Measurements from ENCODE around the gene RBM12. TPM values are rescaled to one million over a fixed set of nuclear protein-coding genes. Genes with fewer than 3 reads are reported as not detected.

RBM12 gene
- polyA plus RNA-seq, 3 donors = 94.7 to 106 (median 102) TPM

DNA sequence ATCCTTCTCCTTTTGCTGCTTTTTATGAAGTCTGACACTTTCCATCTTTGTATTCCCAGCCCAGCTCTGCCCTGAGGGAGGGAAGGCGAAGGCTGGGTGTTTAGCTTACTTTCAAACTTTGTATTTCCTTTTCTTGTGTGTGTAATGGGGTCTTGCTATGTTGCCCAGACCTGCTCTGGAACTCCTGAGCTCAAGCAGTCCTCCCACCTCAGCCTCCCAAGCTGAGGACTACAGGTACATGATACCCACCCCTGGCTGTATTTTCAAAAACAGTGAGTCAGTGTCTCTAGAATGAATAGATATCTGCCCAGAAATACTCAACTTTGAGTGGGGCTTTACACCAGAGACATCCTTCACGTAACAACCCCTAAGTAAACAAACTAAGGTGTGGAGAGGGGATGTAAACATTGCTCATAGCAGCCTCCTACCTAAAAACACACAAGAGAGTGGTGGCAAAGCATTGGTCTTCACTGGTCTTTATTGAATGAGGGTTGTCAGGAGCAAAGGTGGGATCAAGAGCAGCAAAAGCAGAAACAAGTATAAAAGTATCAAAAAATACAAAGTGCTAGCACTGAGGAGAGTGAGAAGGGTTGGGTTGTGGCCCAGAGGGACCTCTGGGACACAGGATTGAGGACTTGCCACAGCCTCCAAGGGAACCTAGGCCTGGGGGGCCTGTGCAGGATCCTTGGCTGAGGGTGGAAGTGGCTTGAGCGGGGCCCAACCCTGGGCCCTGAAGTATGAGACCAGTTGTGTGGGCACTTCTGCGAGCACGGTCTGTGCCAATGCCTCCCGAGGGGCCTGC is 38.9 kb downstream of the RBM12 start:
- no peak for DNase-seq

DNA sequence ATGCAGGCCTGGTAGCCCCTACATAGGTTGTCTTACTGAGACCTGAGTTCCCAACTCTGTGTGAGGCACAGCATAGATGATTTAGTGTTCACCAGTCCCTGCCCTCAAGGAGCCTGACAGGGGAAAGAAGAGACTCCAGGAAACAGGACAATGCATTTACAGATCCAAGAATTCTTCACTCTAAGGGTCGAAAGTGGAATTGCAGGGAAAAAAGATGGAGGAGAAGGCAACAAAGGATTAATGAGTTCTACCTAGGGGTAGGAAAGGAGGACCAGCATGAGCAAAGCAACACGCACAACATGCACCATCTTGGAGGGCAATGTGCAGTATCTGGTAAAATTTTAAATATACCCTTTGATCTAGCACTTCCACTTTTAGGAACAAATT is 43.1 kb downstream of the RBM12 start:
- no peak for DNase-seq

DNA sequence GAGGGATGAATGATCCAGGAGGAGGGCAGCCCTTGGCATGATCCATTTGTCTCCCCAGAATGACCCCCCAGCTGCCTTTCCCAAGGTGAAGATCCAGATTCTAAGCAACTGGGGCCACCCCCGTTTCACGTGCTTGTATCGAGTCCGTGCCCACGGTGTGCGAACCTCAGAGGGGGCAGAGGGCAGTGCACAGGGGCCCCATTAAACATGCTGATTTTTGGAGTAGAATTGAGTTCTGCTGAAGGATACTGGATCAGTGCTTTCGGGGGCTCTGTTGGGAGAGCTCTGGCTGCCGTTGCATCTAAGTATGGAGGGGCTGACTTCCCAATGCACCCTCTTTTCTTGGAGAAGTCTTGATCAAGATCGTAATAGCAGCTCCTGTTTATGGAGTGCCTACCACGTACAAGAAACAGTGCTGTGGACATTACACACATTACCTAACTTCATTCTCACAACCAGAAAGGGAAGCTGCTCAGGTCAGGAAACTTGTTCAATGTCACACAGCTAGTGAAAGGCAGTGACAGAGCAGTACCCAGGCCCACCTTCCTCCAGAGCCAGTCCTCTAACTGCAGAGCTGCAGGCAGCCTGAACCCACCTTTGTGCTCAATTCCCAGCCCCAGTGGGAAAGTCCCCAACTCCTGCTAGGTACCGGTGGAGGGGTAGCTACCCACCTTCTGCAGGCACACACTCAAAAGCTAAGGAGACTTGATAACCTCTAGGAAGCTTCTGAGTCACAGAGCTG is 43.7 kb downstream of the RBM12 start:
- no peak for DNase-seq

DNA sequence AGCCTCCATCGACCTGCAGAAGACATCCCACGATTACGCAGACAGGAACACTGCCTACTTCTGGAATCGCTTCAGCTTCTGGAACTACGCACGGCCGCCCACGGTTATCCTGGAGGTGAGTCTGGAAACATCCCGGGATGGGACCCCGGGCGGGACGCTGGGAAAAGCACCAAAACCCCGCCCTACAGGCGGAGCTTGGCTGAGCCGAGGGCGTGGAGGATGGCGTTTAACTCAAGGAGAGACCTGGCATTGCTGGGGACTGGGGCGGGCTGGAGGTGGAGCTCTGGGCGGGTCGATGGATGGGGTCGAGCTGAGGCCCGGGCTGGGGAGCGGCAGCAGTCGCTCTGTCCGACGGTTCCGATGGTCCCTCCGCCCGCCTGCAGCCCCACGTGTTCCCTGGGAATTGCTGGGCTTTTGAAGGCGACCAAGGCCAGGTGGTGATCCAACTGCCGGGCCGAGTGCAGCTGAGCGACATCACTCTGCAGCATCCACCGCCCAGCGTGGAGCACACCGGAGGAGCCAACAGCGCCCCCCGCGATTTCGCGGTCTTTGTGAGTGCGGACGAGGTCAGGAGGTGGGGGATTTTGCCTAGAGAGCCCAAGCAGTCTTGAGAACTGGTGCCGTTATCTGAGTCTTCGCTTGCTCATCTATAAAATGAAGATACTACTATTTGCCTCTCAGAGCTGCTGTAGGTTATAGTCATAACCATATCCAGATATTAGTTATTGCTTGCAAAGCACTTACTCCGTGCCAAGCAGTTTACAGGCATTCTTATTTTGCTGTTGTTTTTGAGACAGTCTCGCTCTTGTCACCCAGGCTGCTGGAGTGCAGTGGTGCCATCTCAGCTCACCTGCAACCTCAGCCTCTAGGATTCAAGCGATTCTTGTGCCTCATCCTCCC is 45.3 kb downstream of the RBM12 start:
- DNase-seq = peak; percentile 81

DNA sequence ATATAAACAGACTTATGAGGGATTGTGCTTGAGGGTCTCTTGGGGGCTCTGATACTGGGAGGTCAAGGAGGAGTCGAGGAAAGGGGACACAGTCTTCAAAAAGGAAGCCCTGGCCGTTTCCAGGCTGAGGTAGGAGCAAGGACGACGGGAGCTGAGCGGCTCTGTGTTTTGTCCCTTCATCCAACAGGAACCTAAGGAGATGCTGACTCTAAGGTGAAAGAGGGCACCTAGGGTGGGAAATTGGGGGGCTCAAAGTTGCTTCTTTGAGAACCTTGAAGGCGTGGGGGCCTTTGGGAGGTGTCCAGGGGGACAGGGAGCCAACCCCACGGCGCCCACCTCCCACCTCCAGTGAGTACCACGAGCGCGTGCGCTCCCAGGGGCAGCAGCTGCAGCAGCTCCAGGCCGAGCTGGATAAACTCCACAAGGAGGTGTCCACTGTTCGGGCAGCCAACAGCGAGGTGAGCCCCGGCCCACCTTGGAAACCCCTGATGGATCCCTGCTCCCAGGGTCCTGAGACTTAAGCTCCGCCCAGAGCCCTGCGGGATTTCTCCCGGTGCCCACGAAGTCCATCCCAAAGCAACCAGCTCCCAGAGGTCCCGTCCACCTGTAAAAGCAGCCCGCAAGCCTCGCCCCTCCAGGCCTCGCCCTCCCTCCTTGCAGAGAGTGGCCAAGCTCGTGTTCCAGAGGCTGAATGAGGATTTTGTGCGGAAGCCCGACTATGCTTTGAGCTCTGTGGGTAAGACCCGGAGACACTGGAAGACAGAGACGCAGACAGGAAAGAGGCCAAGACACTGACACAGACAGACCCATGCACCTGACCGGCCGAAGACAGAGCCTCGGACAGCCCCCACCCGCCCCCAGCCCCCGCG is 46.2 kb downstream of the RBM12 start:
- peak; percentile 11 for DNase-seq

DNA sequence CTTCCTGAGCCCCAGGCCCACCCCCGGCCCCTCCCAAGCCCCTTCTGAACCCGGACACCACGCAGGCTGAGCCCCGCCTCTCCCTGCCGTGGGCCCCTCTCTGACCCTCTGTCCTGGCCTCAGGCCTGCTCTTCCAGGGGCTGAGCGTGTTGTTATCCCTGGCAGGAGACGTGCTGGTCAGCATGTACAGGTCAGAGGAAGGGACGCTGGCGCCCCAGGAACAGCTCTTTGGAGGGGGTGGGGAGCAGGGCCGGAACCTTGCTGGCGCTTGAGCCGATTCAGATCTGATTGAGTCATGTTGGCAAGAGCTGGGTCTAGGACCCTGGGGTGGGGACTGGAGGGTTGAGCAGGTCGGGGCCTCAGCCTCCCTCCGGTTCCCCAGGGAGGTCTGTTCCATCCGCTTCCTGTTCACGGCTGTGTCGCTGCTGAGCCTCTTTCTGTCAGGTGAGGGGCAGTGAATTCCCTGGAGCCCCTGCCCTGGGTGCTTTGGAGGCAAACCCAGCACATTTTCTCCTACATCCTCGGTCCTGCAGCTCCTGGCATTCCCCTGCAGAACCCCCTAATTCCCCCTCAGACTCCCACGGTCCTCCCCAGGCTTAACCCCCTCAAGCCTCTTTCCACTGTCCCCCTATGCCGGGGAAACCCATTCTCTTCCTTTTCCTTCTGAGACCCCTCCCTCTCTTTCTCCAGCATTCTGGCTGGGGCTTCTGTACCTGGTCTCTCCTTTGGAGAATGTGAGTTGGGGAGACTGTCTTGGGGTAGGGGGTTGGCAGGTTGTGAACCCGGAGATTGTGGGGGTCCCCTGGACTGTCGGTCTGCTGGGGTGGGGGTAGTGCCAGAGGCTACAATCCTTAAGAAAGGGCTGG is 47.1 kb downstream of the RBM12 start:
- DNase-seq = peak; percentile 41

DNA sequence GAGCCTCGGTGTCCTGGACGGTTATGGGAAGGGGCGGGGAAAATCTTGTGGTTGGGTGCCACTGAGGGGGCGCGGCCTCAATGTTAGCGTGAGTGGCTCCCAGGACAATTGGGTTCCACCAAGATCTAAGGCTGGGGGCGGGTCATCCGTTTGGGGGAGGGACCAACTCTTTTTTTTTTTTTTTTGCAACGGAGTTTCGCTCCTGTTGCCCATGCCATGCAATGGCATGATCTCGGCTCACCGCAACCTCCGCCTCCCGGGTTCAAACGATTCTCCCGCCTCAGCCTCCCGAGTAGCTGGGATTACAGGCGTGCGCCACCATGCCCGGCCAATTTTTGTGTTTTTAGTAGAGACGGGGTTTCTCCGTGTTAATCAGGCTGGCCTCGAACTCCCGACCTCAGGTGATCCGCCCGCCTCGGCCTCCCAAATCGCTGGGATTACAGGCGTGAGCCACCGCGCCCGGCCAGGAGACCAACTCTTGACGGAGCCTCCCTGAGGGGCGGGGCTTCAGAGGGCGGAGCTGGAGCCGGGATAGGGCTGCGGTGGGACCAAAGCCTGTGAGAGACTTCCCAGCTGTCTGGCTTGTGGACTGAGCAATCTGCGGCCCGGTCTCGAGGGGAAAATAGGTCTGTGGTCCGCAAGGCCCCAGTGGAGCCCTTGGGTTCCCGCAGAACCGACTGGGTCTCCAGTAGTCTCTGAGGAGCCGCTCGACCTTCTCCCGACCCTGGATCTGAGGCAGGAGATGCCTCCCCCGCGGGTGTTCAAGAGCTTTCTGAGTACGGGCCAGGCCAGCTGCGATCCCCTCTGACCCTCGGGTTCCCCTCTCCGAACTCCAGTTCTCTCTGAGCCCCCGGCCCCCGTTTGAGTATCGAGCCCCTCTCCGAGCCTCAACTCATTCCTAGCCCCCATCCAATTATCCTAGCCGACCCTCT is 48.0 kb downstream of the RBM12 start:
- DNase-seq = peak; percentile 75

DNA sequence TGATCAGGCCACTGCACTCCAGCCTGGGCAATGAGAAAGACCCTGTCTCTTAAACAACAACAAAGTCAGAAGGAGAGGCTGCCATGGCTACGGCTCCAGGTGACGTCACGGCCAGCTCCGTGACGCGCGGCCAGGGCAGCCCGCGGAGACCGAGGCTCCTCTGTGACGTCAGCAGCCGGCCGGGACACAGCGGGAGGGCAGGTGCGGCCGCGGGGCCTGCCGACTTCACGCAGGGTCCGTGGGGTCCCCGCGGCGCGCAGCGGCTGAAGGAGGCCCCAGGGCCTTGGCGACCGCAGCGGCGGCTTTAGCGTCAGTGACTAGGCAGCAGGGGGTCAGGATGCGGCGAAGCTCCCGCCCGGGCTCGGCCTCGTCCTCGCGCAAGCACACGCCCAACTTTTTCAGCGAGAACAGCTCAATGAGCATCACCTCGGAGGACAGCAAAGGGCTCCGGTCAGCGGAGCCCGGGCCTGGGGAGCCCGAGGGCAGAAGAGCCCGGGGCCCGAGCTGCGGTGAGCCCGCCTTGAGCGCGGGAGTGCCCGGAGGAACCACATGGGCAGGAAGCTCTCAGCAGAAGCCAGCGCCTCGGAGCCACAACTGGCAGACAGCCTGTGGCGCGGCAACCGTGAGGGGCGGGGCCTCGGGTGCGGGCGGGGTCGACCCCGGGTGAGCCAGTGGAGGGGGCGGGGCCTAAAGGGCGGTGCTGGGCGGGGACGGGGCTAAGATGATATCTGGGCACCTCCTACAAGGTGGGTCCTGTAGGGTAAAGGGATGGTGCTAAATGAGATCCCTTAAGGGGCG is 48.8 kb downstream of the RBM12 start, which contains the start of gene SPAG4:
Gene SPAG4, plus strand, starts transcription at position 163 of the 798 bp plus-strand sequence. Its CDS starts 175 bp downstream, at position 338.
- peak; percentile 98 for DNase-seq

DNA sequence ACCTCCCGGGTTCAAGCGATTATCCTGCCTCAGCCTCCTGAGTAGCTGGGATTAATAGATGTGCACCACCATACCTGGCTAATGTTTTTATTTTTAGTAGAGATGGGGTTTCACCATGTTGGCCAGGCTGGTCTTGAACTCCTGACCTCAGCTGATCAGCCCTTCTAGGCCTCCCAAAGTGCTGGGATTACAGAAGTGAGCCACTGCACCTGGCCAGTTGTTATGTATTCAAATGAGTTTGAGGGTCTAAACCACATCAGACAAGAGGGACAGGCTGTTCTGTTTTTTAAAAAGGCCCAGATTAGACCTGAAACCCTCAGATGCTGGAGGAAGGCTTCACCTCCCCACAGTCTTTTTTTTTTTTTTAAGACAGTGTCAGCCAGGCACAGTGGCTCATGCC is 53.2 kb downstream of the RBM12 start:
- no peak for DNase-seq

DNA sequence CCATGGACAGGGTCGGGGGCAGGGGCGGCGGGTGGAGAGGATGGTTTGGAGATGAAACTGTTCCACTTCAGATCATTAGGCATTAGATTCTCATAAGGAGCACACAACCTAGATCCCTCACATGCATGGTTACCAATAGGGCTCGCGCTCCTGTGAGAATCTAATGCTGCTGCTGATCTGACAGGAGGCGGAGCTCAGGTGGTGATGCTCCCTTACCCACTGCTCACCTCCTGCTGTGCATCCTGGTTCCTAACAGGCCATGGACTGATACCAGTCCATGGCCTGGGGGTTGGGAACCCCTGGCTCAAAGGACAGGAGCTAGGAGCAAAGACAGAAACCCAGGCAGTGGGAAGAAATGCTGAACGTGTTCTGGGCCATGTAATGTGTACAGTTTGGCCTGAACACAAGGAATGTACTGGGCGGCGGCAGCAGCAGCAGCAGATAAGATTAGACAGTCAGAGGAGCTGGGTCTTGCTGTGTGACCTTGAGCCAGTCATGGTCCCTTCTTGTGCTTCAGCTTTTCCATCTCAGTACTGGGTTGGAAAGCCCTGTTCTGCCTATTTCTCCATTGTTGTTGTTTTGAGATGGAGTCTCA is 53.8 kb downstream of the RBM12 start:
- DNase-seq = no peak

DNA sequence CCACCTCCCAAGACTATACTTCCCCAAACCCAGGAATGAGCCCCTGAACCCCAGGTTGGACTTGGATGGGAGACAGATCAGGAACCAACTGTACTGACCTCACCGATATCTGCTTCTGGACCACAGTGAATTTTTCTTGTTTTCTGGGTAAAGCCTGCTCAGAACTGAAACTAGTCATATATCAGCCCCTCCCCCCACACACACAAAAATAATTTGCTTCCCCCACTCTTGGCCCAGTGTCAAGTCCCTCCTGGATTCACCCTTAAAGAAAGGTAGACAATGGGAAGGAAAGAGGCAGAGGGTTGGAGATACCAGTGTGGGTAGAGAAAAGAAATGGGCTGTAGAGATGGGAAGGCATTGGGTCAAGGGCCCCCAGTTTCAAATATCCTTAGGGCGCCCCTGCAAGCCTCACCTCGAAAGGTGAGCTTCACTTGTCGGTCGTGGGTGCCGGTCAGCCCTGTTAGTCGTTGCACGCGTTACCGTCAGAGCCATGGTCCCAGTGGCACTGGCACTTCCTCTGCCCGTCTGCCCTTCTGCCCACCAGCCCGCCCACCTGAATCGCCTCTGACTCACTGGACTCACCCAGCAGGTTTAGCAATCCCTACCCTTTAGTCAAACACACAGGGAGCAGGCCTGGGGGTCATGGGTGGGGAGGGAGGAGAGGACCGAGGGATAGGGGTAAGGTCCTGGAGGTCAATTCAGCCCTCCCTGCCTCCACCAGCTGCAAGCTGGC is 57.5 kb downstream of the RBM12 start:
- no peak for DNase-seq

DNA sequence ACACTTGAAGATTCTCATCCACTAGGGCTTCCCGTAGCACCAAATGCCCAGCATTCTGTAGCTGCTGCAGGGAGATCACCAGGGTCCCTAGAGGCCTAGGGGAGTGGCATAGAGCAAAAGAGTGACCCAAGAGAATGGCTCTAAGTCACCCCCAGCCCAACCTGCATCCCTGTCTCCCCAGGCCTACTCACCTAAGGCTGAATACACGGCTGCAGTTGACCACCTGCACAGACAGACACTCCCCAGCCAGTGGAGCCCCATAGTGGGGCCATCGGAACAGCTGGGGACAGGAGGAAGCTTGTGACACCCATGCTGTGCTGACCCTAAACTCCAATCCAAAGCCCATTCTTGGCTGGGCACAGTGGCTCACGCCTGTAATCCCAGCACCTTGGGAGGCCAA is 58.6 kb downstream of the RBM12 start:
- no peak for DNase-seq

DNA sequence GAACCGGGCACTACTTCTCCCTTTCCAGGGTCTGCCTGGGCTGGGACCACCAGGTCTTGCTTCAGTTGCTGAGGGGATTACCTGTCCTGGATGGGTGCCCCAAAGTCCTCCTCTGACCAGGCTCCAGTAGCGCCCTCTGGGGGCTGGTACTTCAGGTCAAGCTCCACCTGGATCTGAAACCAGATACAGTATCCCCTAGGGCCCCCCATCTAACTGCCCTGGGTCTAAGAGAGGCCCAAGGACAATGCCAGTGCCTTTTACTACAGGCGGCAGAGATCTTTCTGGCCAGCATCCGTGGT is 60.3 kb downstream of the RBM12 start:
- no peak for DNase-seq

DNA sequence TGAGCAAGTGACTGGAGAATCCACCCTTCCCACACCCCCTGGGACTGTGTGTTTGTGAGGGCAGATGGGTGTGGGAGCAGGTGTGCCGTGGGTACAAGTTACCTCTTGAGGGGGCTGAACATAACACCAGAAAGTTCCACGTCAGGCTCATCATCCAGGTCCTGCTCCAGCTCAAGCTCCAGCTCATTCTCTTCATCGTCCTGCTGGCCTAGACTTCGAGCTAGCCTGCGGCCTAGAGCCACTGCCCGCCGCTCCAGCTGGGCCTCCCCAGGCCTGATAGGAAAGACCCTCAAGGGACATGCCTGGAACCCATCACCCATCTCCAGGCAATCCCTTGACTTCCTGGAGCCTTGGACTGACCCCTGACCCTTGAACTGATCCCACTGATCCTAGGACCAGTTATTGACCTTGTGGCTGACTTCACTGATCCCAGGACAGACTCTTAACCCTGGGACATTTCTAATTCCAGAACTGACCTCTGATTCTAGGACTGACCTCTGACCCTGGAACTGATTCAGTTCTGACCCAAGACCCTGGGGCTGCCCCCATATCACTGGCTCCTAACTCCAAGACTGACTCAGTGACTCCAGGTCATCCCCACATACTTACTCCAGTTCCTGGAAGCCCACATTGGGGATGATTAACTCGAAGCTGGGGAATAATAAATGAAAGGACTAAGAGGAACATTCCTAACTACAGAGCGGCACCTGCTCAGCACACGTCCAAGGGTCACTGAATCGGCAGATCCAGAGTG is 60.8 kb downstream of the RBM12 start:
- peak; percentile 61 for DNase-seq

DNA sequence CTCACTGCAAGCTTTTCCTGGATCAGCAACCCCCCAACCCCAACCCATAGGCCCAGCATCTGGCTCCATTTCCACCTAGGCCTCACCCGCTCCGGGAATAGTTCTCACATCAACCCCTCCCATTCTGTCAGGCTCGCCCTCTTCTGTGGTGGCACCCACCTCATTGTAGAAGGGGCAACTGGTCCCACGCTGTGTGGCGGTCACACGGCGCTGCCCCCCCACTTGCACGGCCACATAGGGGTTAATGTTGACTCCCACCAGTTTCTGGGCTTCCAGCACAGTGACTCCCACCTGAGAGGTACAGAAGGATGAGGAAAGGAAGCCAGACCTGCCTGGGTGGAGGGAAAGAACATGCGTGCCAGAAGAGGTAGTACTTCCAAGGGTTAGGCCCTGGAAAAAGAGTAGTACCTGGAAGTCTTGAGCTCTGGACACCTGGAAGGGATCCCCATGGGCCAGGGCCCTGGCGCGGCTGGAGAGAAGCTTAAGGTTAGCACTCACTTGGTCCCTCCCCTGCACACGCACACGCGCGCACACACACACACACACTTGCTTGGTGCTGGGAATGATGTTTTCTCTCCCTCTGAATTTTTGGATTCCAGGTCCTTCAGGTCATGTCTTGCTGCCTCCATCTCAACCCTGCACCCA is 61.7 kb downstream of the RBM12 start:
- no peak for DNase-seq

DNA sequence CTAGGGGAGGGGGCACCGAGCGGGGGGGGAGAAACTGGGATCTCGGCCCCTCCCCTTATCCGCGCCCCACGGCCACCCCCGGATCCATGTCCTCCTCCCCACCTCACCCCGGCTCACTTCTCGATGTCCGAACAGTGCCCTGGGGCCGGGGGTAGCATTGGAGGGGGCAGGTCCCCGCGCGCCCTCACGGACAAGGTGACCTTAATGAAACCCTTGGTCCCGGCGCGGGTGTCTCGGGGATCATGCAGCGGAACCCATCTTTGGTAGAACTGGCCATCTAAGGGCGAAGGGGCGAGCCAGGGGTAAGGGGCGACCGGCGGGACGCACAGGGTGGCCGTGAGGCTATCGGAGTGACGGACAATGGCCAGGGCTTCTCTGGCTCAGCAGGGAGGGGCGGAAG is 62.7 kb downstream of the RBM12 start:
- DNase-seq = no peak

Measured in renal pelvis (tissue), 4 donors.